Measurements from ENCODE around the gene JAZF1.

JAZF1 gene

GRCh38 chr7:28161331-28161730, 19.3 kb downstream of the JAZF1 start:
- Histone ChIP-seq H3K27me3 (ENCODE audit: control insufficient read depth, low read length) (no peaks in the 10 kb centered on the region), H3K36me3 (ENCODE audit: control insufficient read depth, low read length) (peaks cover 54% of the 10 kb centered on the region), H3F3A (ENCODE audit: control insufficient read depth, insufficient read depth) (peaks cover 58% of the 10 kb centered on the region), H3K4me3 (ENCODE audit: low read length) (peak overlapping the region; percentile 61), H3K4me2 (ENCODE audit: low read length) (peak overlapping the region; percentile 78), H3K9me3 (ENCODE audit: control insufficient read depth, insufficient read depth, low read length) (no peaks in the 10 kb centered on the region), H4K20me1 (ENCODE audit: control insufficient read depth, insufficient read depth, low read depth, low read length) (no peaks in the 10 kb centered on the region), H3K27ac (ENCODE audit: low read depth, low read length) (peak overlapping the region; percentile 84), H3K79me2 (ENCODE audit: control insufficient read depth, low read length) (peaks cover 98% of the 10 kb centered on the region), H3K4me1 (ENCODE audit: control insufficient read depth, low read length) (peaks cover 100% of the 10 kb centered on the region), H3K9me2 (replicated peaks; ENCODE audit: control insufficient read depth, low read length) (no peaks in the 10 kb centered on the region)
- no peak for TF ChIP-seq CTCF (IDR thresholded peaks at IDR 0.05; ENCODE audit: low read depth, low read length, poor library complexity, severe bottlenecking)
- no peak for TF ChIP-seq EZH2phosphoT487 (IDR thresholded peaks at IDR 0.05; ENCODE audit: borderline replicate concordance, low read length)

GRCh38 chr7:28160551-28160991, 20.0 kb downstream of the JAZF1 start:
- H3K9me2 ChIP-seq (replicated peaks; ENCODE audit: control insufficient read depth, low read length) = no peaks in the 10 kb centered on the region
- no peak for TF ChIP-seq EZH2phosphoT487 (IDR thresholded peaks at IDR 0.05; ENCODE audit: borderline replicate concordance, low read length)
- no peaks in the 10 kb centered on the region for H4K20me1 ChIP-seq (ENCODE audit: control insufficient read depth, insufficient read depth, low read depth, low read length)
- H3K4me2 ChIP-seq (ENCODE audit: low read length) = peak overlapping the region; percentile 78
- no peaks in the 10 kb centered on the region for H3K27me3 ChIP-seq (ENCODE audit: control insufficient read depth, low read length)
- H3K9me3 ChIP-seq (ENCODE audit: control insufficient read depth, insufficient read depth, low read length) = no peaks in the 10 kb centered on the region
- H3K4me3 ChIP-seq (ENCODE audit: low read length) = peak overlapping the region; percentile 61
- H3K4me1 ChIP-seq (ENCODE audit: control insufficient read depth, low read length) = peaks cover 100% of the 10 kb centered on the region
- peaks cover 56% of the 10 kb centered on the region for H3K36me3 ChIP-seq (ENCODE audit: control insufficient read depth, low read length)
- peaks cover 58% of the 10 kb centered on the region for H3F3A ChIP-seq (ENCODE audit: control insufficient read depth, insufficient read depth)
- H3K27ac ChIP-seq (ENCODE audit: low read depth, low read length) = peak overlapping the region; percentile 84
- H3K79me2 ChIP-seq (ENCODE audit: control insufficient read depth, low read length) = peaks cover 97% of the 10 kb centered on the region

DNA sequence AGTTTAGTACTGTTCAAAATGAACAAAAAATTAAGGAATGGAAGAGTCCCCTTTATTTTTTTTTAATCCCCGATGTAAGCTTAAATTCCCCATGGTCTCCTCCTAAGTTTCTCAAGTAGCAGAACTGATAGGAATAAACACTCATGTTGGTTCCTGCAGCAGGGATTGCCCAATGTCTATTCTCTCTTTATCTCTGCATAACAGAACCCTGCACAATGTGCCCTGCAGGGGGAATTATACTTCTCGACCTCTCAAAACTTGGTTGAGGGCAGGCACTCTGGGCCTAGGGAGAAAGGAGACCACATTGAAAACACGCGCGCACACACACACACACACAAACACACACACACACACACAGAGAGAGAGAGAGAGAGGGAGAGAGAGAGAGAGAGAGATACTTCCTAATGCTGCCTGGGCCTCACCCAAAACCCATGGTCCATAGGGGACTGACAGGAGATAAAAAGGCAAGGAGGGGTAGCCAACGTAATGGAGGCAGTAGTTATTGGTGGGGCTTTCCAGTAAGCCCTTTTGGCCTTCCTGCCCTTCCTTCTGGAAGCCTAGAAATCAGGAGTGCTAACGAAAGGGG, 22.7 kb downstream of the JAZF1 start:
- Histone ChIP-seq H3K79me2 (ENCODE audit: control insufficient read depth, low read length) (peaks cover 89% of the 10 kb centered on the region), H3K4me1 (ENCODE audit: control insufficient read depth, low read length) (peaks cover 97% of the 10 kb centered on the region), H3F3A (ENCODE audit: control insufficient read depth, insufficient read depth) (peaks cover 65% of the 10 kb centered on the region), H3K9me3 (ENCODE audit: control insufficient read depth, insufficient read depth, low read length) (no peaks in the 10 kb centered on the region), H3K4me3 (ENCODE audit: low read length) (peak overlapping the region; percentile 66), H3K27ac (ENCODE audit: low read depth, low read length) (peak overlapping the region; percentile 94), H3K27me3 (ENCODE audit: control insufficient read depth, low read length) (no peaks in the 10 kb centered on the region), H4K20me1 (ENCODE audit: control insufficient read depth, insufficient read depth, low read depth, low read length) (no peaks in the 10 kb centered on the region), H3K4me2 (ENCODE audit: low read length) (peak overlapping the region; percentile 82), H3K36me3 (ENCODE audit: control insufficient read depth, low read length) (peaks cover 44% of the 10 kb centered on the region), H3K9me2 (replicated peaks; ENCODE audit: control insufficient read depth, low read length) (no peaks in the 10 kb centered on the region)
- TF ChIP-seq CTCF (IDR thresholded peaks at IDR 0.05; ENCODE audit: low read depth, low read length, poor library complexity, severe bottlenecking) (no peak), EZH2phosphoT487 (IDR thresholded peaks at IDR 0.05; ENCODE audit: borderline replicate concordance, low read length) (no peak)

DNA sequence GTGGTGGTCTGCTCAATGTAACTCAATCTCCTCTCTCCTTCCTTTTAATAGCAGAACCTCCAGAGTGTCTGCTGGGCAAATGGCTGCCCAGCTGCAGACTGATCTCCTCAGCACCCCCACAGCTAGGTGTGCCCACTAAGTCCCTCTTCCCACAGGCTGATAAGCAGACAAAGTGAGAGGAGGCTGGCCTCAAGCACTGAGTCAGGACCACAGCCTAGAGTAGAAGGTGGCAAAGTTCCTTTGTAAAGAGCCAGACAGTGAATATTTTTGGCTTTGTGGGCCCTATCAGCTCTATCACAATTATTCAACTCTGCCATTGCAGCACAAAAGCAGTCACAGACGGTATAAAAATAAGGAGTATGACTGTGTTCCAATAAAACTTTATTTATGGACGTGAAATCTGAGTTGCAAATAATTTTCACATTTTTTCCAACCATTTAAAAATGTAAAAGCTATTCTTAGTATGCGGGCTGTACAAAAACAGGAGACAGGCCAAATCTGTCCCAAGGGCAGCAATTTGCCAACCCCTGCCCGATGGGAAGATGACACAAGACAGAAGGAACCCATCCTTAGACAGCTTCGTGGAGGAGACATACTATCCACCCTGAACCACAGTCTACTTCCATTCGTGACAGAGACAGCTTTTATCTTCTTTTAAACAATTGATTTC, 23.4 kb downstream of the JAZF1 start:
- no peak for TF ChIP-seq CTCF (IDR thresholded peaks at IDR 0.05; ENCODE audit: low read depth, low read length, poor library complexity, severe bottlenecking)
- no peak for TF ChIP-seq EZH2phosphoT487 (IDR thresholded peaks at IDR 0.05; ENCODE audit: borderline replicate concordance, low read length)
- H3K4me1 ChIP-seq (ENCODE audit: control insufficient read depth, low read length) = peaks cover 97% of the 10 kb centered on the region

More for the DNA sequence above, 23.4 kb downstream of the JAZF1 start:
- no peaks in the 10 kb centered on the region for H4K20me1 ChIP-seq (ENCODE audit: control insufficient read depth, insufficient read depth, low read depth, low read length)
- peak overlapping the region; percentile 66 for H3K4me3 ChIP-seq (ENCODE audit: low read length)
- no peaks in the 10 kb centered on the region for H3K9me3 ChIP-seq (ENCODE audit: control insufficient read depth, insufficient read depth, low read length)
- H3K36me3 ChIP-seq (ENCODE audit: control insufficient read depth, low read length) = peaks cover 37% of the 10 kb centered on the region
- H3K27me3 ChIP-seq (ENCODE audit: control insufficient read depth, low read length) = no peaks in the 10 kb centered on the region
- H3K27ac ChIP-seq (ENCODE audit: low read depth, low read length) = peak overlapping the region; percentile 94
- no peaks in the 10 kb centered on the region for H3K9me2 ChIP-seq (replicated peaks; ENCODE audit: control insufficient read depth, low read length)
- H3F3A ChIP-seq (ENCODE audit: control insufficient read depth, insufficient read depth) = peaks cover 64% of the 10 kb centered on the region
- H3K4me2 ChIP-seq (ENCODE audit: low read length) = peak overlapping the region; percentile 82
- peaks cover 89% of the 10 kb centered on the region for H3K79me2 ChIP-seq (ENCODE audit: control insufficient read depth, low read length)

All from DOHH2 (cell line).